Measurements from ENCODE around the gene SLC25A42. TPM values are rescaled to one million over a fixed set of nuclear protein-coding genes. Genes with fewer than 3 reads are reported as not detected.

Gene SLC25A42
- total and polyA plus RNA-seq, 2 of the 13 experiments (the other 11 are each of a cell fraction or from before 2014, with no cell fraction given), result 12.8 to 18.3 TPM

DNA sequence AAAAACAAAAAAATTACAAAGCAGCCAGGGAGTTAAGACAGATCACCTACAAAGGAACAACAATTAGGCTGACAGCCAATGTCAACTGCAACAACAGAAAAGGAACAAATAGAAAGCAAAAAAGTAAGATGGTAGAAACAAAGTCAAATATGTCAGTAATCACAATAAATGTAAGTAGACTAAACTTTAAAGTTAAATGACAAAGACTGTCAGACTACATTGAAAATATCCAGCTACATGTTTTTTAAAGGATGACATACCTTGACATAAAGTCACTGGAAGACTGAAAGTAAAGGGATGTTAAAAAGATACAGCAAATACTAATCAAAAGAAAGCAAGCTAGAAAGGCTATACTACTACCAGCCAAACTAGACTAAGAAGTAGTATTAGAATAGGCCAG is 59.6 kb downstream of the SLC25A42 start:
- TF ChIP-seq ZNF850 (CRISPR knock-in tag; conservative IDR thresholded peaks at IDR 0.05), result no peak
- no peak for TF ChIP-seq ZNF350 (CRISPR knock-in tag; IDR thresholded peaks at IDR 0.05; ENCODE audit: borderline replicate concordance, low read depth)
- TF ChIP-seq JUND (CRISPR knock-in tag; IDR thresholded peaks at IDR 0.05), result no peak
- no peak for TF ChIP-seq RARG (CRISPR knock-in tag; IDR thresholded peaks at IDR 0.05; ENCODE audit: low read depth)
- TF ChIP-seq, protein P1, sequence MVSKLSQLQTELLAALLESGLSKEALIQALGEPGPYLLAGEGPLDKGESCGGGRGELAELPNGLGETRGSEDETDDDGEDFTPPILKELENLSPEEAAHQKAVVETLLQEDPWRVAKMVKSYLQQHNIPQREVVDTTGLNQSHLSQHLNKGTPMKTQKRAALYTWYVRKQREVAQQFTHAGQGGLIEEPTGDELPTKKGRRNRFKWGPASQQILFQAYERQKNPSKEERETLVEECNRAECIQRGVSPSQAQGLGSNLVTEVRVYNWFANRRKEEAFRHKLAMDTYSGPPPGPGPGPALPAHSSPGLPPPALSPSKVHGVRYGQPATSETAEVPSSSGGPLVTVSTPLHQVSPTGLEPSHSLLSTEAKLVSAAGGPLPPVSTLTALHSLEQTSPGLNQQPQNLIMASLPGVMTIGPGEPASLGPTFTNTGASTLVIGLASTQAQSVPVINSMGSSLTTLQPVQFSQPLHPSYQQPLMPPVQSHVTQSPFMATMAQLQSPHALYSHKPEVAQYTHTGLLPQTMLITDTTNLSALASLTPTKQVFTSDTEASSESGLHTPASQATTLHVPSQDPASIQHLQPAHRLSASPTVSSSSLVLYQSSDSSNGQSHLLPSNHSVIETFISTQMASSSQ (IDR thresholded peaks at IDR 0.05; ENCODE audit: low read depth), result no peak
- TF ChIP-seq, protein P1 (CRISPR knock-in tag; IDR thresholded peaks at IDR 0.05; ENCODE audit: borderline replicate concordance), result no peak
- no peak for TF ChIP-seq ZSCAN21 (CRISPR knock-in tag; IDR thresholded peaks at IDR 0.05; ENCODE audit: borderline replicate concordance)
- TF ChIP-seq TCF7L2 (IDR thresholded peaks at IDR 0.05; ENCODE audit: low read depth, low read length), result no peak
- no peak for TF ChIP-seq ZNF180 (CRISPR knock-in tag; IDR thresholded peaks at IDR 0.05; ENCODE audit: borderline replicate concordance, low read depth)
- no peak for TF ChIP-seq SIN3B (IDR thresholded peaks at IDR 0.05; ENCODE audit: low read length)
- TF ChIP-seq ZNF556 (CRISPR knock-in tag; IDR thresholded peaks at IDR 0.05; ENCODE audit: borderline replicate concordance), result no peak
- TF ChIP-seq ZNF530 (CRISPR knock-in tag; IDR thresholded peaks at IDR 0.05; ENCODE audit: low read depth), result no peak
- TF ChIP-seq NRL (CRISPR knock-in tag; IDR thresholded peaks at IDR 0.05; ENCODE audit: borderline replicate concordance), result no peak

More for the DNA sequence above, 59.6 kb downstream of the SLC25A42 start:
- Histone ChIP-seq H3K9ac (ENCODE audit: insufficient read depth, low read depth, low read length) (no peak overlapping the region), H3K4me1 (ENCODE audit: insufficient read depth, low read length) (no peaks in the 10 kb centered on the region), H3K9me3 (ENCODE audit: low read length) (no peaks in the 10 kb centered on the region), H3K4me3 (replicated peaks in 1 of 3; ENCODE audit: insufficient read depth in 1 of 3, low read depth in 2 of 3, low read length in 3 of 3) (no peak overlapping the region), H3K4me2 (ENCODE audit: low read depth, low read length) (no peak overlapping the region), H3K27me3 (ENCODE audit: control insufficient read depth in 1 of 2, insufficient read depth in 2 of 2, low read length in 2 of 2) (no peaks in the 10 kb centered on the region), H3K27ac (ENCODE audit: extremely low read length, insufficient read depth, low read length) (no peak overlapping the region), H4K20me1 (ENCODE audit: insufficient read depth, low read length) (no peaks in the 10 kb centered on the region), H3K79me2 (ENCODE audit: insufficient read depth, low read length) (no peaks in the 10 kb centered on the region), H3K36me3 (replicated peaks in 1 of 2; ENCODE audit: control insufficient read depth in 1 of 2, insufficient read depth in 2 of 2, low read length in 2 of 2) (no peaks in the 10 kb centered on the region; a peak in 2 of 5 replicates), H2AFZ (ENCODE audit: low read length) (no peak overlapping the region)
- no peak for DNase-seq (ENCODE audit: low spot score)
- CTCF ChIA-PET (ENCODE audit: low intra/inter-chr PET ratio, low total read pairs), result no interaction called here
- in situ Hi-C loops (cut with HindIII; ENCODE audit: extremely low pct_ligation_motif_present, low pct_unique_long_range_greater_than_20kb), result no loop called here
- FAIRE-seq, result no peak
- intact Hi-C loops (cut with micrococcal nuclease; ENCODE audit: unreplicated experiment), result no loop called here
- ATAC-seq, result no peak
- POLR2A ChIA-PET, result no interaction called here
- BruUV-seq (replicated peaks), result no TSS peak

All from HepG2 (cell line).